ENCODE results near the gene SRPRB.
"Not testable (repeated sequence)": the region's sequence is repeated elsewhere in the genome, so short reads cannot be mapped to it uniquely, and the experiment has no call there.

The SRPRB gene

DNA sequence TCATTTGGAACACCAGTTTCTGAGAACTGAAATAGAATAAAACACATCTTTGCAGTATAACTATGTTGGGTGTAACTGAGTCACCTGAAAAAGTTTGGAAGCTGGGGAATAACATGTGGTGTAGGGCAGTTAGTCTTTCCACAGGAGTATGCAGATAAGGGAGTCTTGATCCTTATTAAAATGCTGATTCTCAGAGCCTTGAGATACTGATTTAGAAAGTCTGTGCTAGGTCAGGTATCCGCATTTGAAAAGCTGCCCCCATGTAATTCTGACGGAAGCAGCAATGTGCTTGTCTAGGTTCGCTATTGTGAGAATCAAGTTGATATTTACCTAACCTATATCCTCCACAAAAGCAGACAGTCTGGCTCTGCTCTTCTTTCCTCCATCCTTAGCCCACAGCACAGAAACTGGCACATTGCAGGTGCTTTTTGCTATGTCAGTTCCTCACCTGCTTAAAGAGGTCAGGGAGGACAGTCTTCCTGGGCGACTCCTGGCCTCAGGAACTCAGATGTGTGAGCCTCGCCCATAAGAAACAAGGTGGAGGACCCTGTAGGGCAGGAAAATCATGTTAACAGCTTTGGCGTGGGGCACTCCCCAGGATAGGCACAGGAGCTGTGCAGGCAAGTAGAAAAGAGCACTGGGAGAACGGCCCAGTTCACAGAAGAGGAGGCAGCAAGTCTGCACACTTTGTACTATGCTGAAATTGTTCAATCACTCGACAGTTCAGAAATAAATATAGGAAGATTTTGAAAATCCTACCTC is 27.6 kb upstream of the SRPRB start:
- TF ChIP-seq, protein P1, sequence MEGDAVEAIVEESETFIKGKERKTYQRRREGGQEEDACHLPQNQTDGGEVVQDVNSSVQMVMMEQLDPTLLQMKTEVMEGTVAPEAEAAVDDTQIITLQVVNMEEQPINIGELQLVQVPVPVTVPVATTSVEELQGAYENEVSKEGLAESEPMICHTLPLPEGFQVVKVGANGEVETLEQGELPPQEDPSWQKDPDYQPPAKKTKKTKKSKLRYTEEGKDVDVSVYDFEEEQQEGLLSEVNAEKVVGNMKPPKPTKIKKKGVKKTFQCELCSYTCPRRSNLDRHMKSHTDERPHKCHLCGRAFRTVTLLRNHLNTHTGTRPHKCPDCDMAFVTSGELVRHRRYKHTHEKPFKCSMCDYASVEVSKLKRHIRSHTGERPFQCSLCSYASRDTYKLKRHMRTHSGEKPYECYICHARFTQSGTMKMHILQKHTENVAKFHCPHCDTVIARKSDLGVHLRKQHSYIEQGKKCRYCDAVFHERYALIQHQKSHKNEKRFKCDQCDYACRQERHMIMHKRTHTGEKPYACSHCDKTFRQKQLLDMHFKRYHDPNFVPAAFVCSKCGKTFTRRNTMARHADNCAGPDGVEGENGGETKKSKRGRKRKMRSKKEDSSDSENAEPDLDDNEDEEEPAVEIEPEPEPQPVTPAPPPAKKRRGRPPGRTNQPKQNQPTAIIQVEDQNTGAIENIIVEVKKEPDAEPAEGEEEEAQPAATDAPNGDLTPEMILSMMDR (conservative IDR thresholded peaks at IDR 0.05; ENCODE audit: low read depth) = no peak
- DNase-seq (ENCODE audit: low spot score) = no peak
- ChIA-PET POLR2A (ENCODE audit: low non-redundant PET) (no interaction called here), CTCF (no interaction called here)
- no peak overlapping the region for H3K27ac ChIP-seq

DNA sequence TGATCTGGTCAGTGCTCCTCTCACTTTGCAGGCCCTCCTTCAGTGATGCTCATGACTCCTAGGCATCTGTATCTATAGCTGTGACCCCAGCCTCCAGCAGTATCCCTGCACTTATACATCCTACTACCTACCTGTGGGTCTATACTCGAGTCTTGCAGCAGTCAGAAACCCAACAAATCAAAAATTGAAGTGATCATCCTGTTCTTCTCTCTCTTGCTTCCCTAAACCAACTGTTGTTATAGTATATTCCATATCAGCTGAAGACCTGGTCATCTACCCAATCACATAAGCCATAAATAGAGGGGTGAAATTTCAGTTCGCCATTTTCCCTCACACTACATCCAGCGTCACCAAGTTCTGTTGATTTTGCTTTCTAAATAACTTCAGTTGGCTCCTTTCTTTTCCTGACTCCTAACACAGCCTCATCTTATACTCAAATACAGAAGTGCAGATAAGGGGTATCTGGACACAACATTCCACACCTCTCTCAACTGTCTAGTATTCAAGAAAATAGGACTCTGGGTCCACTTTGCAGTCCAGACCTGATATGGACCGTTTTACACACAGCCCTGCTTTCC is 25.9 kb upstream of the SRPRB start:
- CTCF ChIA-PET = no interaction called here
- no peak overlapping the region for H3K27ac ChIP-seq
- DNase-seq (ENCODE audit: low spot score) = no peak
- TF ChIP-seq, protein P1 (conservative IDR thresholded peaks at IDR 0.05; ENCODE audit: low read depth) = no peak
- POLR2A ChIA-PET (ENCODE audit: low non-redundant PET) = no interaction called here

DNA sequence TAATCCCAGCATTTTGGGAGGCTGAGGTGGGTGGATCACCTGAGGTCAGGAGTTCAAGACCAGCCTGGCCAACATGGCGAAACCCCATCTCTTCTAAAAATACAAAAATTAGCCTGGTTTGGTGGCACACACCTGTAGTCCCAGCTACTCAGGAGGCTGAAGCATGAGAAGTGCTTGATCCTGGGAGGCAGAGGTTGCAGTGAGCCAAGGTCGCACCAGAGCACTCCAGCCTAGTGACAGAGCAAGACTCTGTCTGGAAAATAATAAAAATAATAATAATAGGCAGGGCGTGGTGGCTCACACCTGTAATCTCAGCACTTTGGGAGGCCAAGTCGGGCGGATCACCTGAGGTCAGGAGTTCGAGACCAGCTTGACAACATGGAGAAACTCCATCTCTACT is 24.9 kb upstream of the SRPRB start:
- CTCF ChIA-PET = not testable (repeated sequence)

DNA sequence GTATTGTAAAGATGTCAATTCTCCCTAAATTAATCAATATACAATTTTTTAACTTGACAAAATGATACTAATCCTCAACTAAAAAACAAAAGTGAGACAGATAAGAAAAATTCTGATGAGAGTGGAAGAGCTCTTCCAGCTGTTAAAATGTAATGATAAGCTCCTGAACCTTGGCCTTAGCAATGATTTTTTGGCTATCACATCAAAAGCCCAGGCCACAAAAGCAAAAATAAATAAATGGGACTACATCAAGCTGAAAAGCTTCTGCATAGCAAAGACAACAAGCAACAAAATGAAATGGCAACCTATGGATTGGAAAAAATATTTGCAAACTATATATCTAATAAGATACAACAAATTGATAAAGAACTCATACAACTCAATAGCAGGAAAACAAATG is 24.0 kb upstream of the SRPRB start:
- TF ChIP-seq, protein P1 (conservative IDR thresholded peaks at IDR 0.05; ENCODE audit: low read depth) = no peak
- H3K27ac ChIP-seq = no peak overlapping the region
- POLR2A ChIA-PET (ENCODE audit: low non-redundant PET) = no interaction called here
- CTCF ChIA-PET = no interaction called here
- DNase-seq (ENCODE audit: low spot score) = no peak

More for the DNA sequence above, 24.9 kb upstream of the SRPRB start:
- POLR2A ChIA-PET (ENCODE audit: low non-redundant PET); DNase-seq (ENCODE audit: low spot score); H3K27ac ChIP-seq: not testable (repeated sequence)

DNA sequence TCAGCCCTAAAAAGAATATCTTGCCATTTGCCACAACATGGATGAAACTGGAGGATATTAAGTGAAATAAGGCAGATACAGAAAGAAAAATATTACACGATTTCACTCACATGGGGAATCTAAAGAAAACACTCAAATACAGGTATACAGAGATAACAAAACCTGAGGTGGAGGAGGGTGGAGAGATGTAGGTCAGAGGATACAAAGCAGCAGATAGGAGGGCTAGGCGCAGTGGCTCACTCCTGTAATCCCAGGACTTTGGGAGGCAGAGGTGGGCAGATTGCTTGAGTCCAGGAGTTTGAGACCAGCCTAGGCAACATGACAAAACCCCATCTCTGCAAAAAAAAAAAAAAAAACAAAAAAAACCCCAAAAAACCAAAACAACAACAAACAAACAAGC is 23.2 kb upstream of the SRPRB start:
- TF ChIP-seq, protein P1 (conservative IDR thresholded peaks at IDR 0.05; ENCODE audit: low read depth) = no peak
- CTCF ChIA-PET = interaction anchor here (0.6 kb wide), 1 partner anchor 36 kb away, joined by 3 read pairs; no protein-coding TSS in a partner anchor
- POLR2A ChIA-PET (ENCODE audit: low non-redundant PET) = no interaction called here
- no peak overlapping the region for H3K27ac ChIP-seq
- DNase-seq (ENCODE audit: low spot score) = no peak

DNA sequence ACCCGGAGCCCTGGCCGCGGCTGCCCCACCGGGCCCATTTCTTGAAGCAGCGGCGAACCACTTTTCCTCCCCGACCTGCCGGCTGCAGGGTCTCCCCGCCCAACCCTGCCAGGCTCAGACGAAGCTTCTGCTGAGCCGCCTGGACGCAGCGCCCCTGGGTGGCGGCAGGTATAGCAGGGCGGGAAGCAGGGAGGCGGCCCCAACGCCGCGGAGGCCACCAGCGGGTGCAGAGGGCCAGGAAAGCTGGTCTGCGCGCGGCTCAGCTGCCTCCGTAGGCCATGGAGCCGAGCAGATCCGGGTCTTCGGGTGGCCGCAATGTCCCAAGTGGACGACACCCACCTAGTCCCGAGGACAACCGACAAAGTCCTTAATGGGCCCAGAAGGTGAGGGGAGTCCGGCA is 21.9 kb upstream of the SRPRB start:
- CTCF ChIA-PET = no interaction called here
- H3K27ac ChIP-seq = no peak overlapping the region
- no peak for DNase-seq (ENCODE audit: low spot score)
- POLR2A ChIA-PET (ENCODE audit: low non-redundant PET) = no interaction called here
- TF ChIP-seq, protein P1 (conservative IDR thresholded peaks at IDR 0.05; ENCODE audit: low read depth) = no peak

DNA sequence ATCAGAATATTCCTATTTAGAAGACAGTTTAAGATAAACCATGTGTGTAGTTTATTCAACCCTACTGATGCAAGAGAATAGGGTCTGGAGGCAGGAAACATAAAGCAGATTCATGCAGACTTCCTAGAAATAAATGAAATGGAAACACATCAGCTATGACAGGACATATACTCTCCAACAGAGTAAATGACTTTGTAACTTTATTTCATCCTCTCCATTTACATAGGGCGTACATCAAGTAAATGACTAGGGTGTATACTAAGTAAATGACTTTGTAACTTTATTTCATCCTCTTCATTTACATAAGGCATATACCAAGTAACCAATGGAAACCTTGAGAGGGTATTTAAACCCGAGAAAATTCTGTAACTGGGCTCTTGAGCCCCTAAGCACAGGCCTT is 17.6 kb upstream of the SRPRB start:
- CTCF ChIA-PET = no interaction called here
- POLR2A ChIA-PET (ENCODE audit: low non-redundant PET) = no interaction called here
- TF ChIP-seq, protein P1 (conservative IDR thresholded peaks at IDR 0.05; ENCODE audit: low read depth) = no peak
- no peak overlapping the region for H3K27ac ChIP-seq
- no peak for DNase-seq (ENCODE audit: low spot score)
